ENCODE measurements around the gene FHIP1B.

DNA sequence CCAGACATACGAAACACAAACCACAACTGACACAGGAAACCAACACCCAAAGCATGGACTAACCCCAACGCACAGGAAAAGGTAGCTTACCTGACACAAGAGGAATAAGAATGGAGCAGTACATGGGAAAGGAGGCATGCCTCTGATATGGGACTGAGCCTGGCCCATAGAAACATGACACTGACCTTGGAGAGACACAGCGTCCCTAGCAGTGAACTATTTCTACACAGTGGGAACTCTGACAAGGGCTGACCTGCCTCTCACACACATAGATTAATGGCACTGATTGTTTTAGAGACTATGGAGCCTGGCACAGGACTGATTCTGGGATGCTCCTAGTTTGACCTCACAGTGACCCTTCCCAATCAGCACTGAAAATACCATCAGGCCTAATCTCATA, 37.2 kb upstream of the FHIP1B start:
- TF ChIP-seq CTCF (optimal IDR thresholded peaks at IDR 0.05 in 1 of 3, IDR thresholded peaks at IDR 0.05 in 1 of 3, conservative IDR thresholded peaks at IDR 0.05 in 1 of 3; ENCODE audit: extremely low read depth in 1 of 3, insufficient read depth in 2 of 3, low read length in 3 of 3) (no peak), EZH2 (IDR thresholded peaks at IDR 0.05; ENCODE audit: low read length) (no peak)

Data from keratinocyte (primary cell).